Aorta (tissue), 5 donors: Measurements from ENCODE around the gene NSD2. TPM values are rescaled to one million over a fixed set of nuclear protein-coding genes. Genes with fewer than 3 reads are reported as not detected.

Experiments used
- ATAC-seq: fragments of 200-7000 bp; cut with Tn5 transposase; one replicate; pipeline ENCODE4 v1.9.1; 2022; ENCODE audit warnings: moderate library complexity; ENCODE audit not compliant: low FRiP score
- DNase-seq, 2 donors: peaks; one replicate each; pipeline ENCODE4 v3.0.0-alpha.2; 2020
- H3K27ac ChIP-seq, 2 donors: one replicate each; pipeline ENCODE4 v1.5.1; 2013; ENCODE audit warnings: low read length in 2 of 2, mild to moderate bottlenecking in 2 of 2, moderate library complexity in 2 of 2, control low read depth in 1 of 2, inconsistent platforms in 1 of 2, low read depth in 1 of 2
- H3K27me3 ChIP-seq, 2 donors: one replicate each; pipeline ENCODE4 v1.6.1; 2013; ENCODE audit warnings: control low read depth in 1 of 2, low read length in 1 of 2, mild to moderate bottlenecking in 1 of 2, moderate library complexity in 1 of 2; ENCODE audit not compliant: insufficient read depth in 2 of 2, control insufficient read depth in 1 of 2
- H3K36me3 ChIP-seq, 2 donors: one replicate each; pipeline ENCODE4 v1.6.1; 2013; ENCODE audit warnings: control low read depth in 1 of 2, low read length in 1 of 2, mild to moderate bottlenecking in 1 of 2; ENCODE audit not compliant: insufficient read depth in 2 of 2, control insufficient read depth in 1 of 2
- H3K4me1 ChIP-seq, 2 donors: one replicate each; pipeline ENCODE4 v1.6.1; 2013; ENCODE audit warnings: low read length in 2 of 2, control low read depth in 1 of 2, mild to moderate bottlenecking in 1 of 2, moderate library complexity in 1 of 2; ENCODE audit not compliant: insufficient read depth in 2 of 2, control insufficient read depth in 1 of 2
- H3K4me3 ChIP-seq, 2 donors: one replicate each; pipeline ENCODE4 v1.5.1; 2013; ENCODE audit warnings: low read length in 2 of 2, control low read depth in 1 of 2, mild to moderate bottlenecking in 1 of 2
- H3K9me3 ChIP-seq: one replicate; pipeline ENCODE4 v1.6.1; 2013; ENCODE audit warnings: mild to moderate bottlenecking, low read length; ENCODE audit not compliant: control insufficient read depth
- WGBS, 2 donors: extraction: QIAGEN DNeasy Blood & Tissue Kit; methylation state at CpG; one replicate each; pipeline ENCODE4 v1.1.7; 2013; 5-methylcytosine and 5-hydroxymethylcytosine counted together
- intact Hi-C, 2 donors: fragments of 100-400 bp; cut with DNase I; formaldehyde crosslinking; loops; one replicate each; pipeline versions ENCODE4 v1.14.2 to v1.15.0; 2022
- polyA plus RNA-seq, 2 donors: library from polyadenylated mRNA; stranded (reverse); fragments of 200-250 nt; gene quantifications; one replicate each; pipeline ENCODE4 v1.2.3, GENCODE V29; 2013
- total RNA-seq, 2 donors: library from RNA; stranded (reverse); fragmentation: NEBNext Ultra II Directional; extraction: Animal tissue kit (Norgen Biotek cat#: 25700); gene quantifications; one replicate each; pipeline ENCODE4 v1.2.1, GENCODE V29; 2021
- donor health status: healthy with polysubstance abuse.
- donor health status: Bipolar disorder and iron deficiency.
- donor health status: DM: no; HTN: no; CAD: no.
- donor health status: DM: no; HTN: no; CAD: no.
- donor health status: DM: yes; HTN: yes; CAD: no.

The NSD2 gene
- total and polyA plus RNA-seq, 4 donors: 8.0 to 56.6 (median 29.0) TPM

- peak; percentile 23 to 57 for DNase-seq
- 95% methylated on average over 17 of the region's 17 CpGs for WGBS, 2 donors
- Histone ChIP-seq H3K9me3 (no peaks in the 10 kb centered on the region), H3K4me1 (no peaks in the 10 kb centered on the region), H3K36me3 (no peaks in the 10 kb centered on the region), H3K4me3 (no peak overlapping the region), H3K27ac (no peak overlapping the region), H3K27me3 (no peaks in the 10 kb centered on the region)
- ATAC-seq: no peak
- intact Hi-C loops: no loop called here
Observed at GRCh38 chr4:1969928-1970723, 98.9 kb downstream of the NSD2 start.

GRCh38 chr4:1970926-1971325 is 99.7 kb downstream of the NSD2 start:
- peak in 1 of 2 donors; percentile 5 for DNase-seq
- no peaks in the 10 kb centered on the region for H3K4me1 ChIP-seq
- no peak overlapping the region for H3K27ac ChIP-seq
- no peak overlapping the region for H3K4me3 ChIP-seq
- H3K9me3 ChIP-seq: no peaks in the 10 kb centered on the region
- ATAC-seq: no peak
- intact Hi-C loops: no loop called here
- no peaks in the 10 kb centered on the region for H3K27me3 ChIP-seq
- WGBS, 2 donors: 77 to 83% methylated on average over 6 of the region's 6 CpGs
- no peaks in the 10 kb centered on the region for H3K36me3 ChIP-seq

DNA sequence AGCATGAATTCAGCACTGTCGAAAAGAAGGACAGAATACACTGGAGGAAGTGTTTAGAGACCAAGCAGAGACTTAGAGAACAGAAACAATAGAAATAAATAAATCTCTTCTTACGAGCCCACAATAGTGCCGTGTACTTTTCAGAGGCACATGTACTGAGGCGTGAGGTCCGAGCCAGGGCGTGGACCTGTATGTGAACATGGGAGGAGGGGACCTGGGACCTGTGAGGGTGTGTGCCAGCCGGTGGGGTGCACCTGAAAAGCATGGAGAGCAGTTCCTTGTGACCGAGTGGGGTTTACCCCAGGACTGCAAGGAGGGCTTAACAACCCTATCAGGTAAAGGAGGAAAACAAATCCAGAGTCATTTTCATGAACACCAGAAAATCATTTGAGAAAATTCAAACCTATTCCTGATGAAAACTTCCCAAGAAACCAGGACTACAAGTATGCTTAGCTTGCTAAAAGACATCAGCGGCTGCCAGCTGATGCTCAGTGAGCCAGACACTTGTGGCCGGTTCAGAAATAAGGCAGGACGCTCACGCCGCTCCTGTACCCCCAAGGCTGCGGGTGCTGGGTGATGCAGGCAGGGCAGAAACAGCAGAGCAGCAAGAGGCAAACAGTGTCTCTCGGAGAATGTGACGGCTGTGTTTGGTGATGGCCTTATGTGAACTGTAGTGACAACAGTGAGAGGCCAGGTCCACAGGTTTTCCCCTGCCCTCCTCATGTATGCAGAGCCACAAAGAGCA is 100.4 kb downstream of the NSD2 start:
- no peak overlapping the region for H3K4me3 ChIP-seq
- intact Hi-C loops: no loop called here
- H3K27me3 ChIP-seq: no peaks in the 10 kb centered on the region
- peaks cover 0 to 3% of the 10 kb centered on the region in 2 donors for H3K36me3 ChIP-seq
- ATAC-seq (no peak), DNase-seq (peak; percentile 17 to 55)
- no peaks in the 10 kb centered on the region for H3K9me3 ChIP-seq
- WGBS, 2 donors: 95% methylated on average over 16 of the region's 16 CpGs
- no peaks in the 10 kb centered on the region for H3K4me1 ChIP-seq
- no peak overlapping the region for H3K27ac ChIP-seq

GRCh38 chr4:1972414-1972813 is 101.2 kb downstream of the NSD2 start:
- DNase-seq (peak; percentile 16 to 30), ATAC-seq (no peak)
- intact Hi-C loops: no loop called here
- Histone ChIP-seq H3K4me3 (no peak overlapping the region), H3K4me1 (no peaks in the 10 kb centered on the region), H3K36me3 (peaks cover 0 to 5% of the 10 kb centered on the region in 2 donors), H3K27me3 (no peaks in the 10 kb centered on the region), H3K9me3 (no peaks in the 10 kb centered on the region), H3K27ac (no peak overlapping the region)
- 85 to 92% methylated on average over 10 of the region's 10 CpGs for WGBS, 2 donors

- Histone ChIP-seq H3K9me3 (no peaks in the 10 kb centered on the region), H3K4me1 (no peaks in the 10 kb centered on the region), H3K27ac (no peak overlapping the region), H3K4me3 (no peak overlapping the region), H3K27me3 (no peaks in the 10 kb centered on the region), H3K36me3 (peaks cover 0 to 5% of the 10 kb centered on the region in 2 donors)
- intact Hi-C loops: no loop called here
- ATAC-seq (no peak), DNase-seq (peak; percentile 32 to 63)
- WGBS, 2 donors: 91 to 93% methylated on average over 12 of the region's 12 CpGs
Observed at GRCh38 chr4:1973218-1973617, 102.0 kb downstream of the NSD2 start.

GRCh38 chr4:1973661-1974060 is 102.5 kb downstream of the NSD2 start:
- no peak overlapping the region for H3K4me3 ChIP-seq
- no peaks in the 10 kb centered on the region for H3K9me3 ChIP-seq
- DNase-seq (peak; percentile 33 to 51), ATAC-seq (no peak)
- no peaks in the 10 kb centered on the region for H3K27me3 ChIP-seq
- no peaks in the 10 kb centered on the region for H3K4me1 ChIP-seq
- peaks cover 0 to 5% of the 10 kb centered on the region in 2 donors for H3K36me3 ChIP-seq
- H3K27ac ChIP-seq: no peak overlapping the region
- intact Hi-C loops: no loop called here
- WGBS, 2 donors: 94% methylated on average over 18 of the region's 18 CpGs

GRCh38 chr4:1974840-1975239 is 103.6 kb downstream of the NSD2 start:
- H3K9me3 ChIP-seq: no peaks in the 10 kb centered on the region
- no peak overlapping the region for H3K27ac ChIP-seq
- no peak for ATAC-seq
- H3K36me3 ChIP-seq: peaks cover 0 to 8% of the 10 kb centered on the region in 2 donors
- intact Hi-C loops: no loop called here
- DNase-seq: peak; percentile 18 to 55
- H3K27me3 ChIP-seq: no peaks in the 10 kb centered on the region
- 91 to 94% methylated on average over 8 of the region's 8 CpGs for WGBS, 2 donors
- no peaks in the 10 kb centered on the region for H3K4me1 ChIP-seq
- H3K4me3 ChIP-seq: no peak overlapping the region

- no peaks in the 10 kb centered on the region for H3K9me3 ChIP-seq
- H3K36me3 ChIP-seq: peaks cover 0 to 8% of the 10 kb centered on the region in 2 donors
- no peak overlapping the region for H3K4me3 ChIP-seq
- intact Hi-C loops: no loop called here
- ATAC-seq (no peak), DNase-seq (peak in 1 of 2 donors; percentile 33)
- 91 to 92% methylated on average over 14 of the region's 14 CpGs for WGBS, 2 donors
- H3K27ac ChIP-seq: no peak overlapping the region
- no peaks in the 10 kb centered on the region for H3K4me1 ChIP-seq
- no peaks in the 10 kb centered on the region for H3K27me3 ChIP-seq
Observed at GRCh38 chr4:1975391-1975801, 104.2 kb downstream of the NSD2 start.
